CMK (cell line): Measurements from ENCODE around the gene EPHA2.

ENCODE experiments used
- DNase-seq: peaks from one replicate; pipeline ENCODE4 v3.0.0-alpha.2; 2010; ENCODE audit warnings: low read depth

EPHA2 gene

GRCh38 chr1:16134906-16135305 is 21.0 kb downstream of the EPHA2 start:
- DNase-seq: no peak

- DNase-seq: no peak
These were observed 21.6 kb downstream of the EPHA2 start for GRCh38 chr1:16134066-16134801.

GRCh38 chr1:16133007-16133961 is 22.6 kb downstream of the EPHA2 start:
- DNase-seq: no peak

DNA sequence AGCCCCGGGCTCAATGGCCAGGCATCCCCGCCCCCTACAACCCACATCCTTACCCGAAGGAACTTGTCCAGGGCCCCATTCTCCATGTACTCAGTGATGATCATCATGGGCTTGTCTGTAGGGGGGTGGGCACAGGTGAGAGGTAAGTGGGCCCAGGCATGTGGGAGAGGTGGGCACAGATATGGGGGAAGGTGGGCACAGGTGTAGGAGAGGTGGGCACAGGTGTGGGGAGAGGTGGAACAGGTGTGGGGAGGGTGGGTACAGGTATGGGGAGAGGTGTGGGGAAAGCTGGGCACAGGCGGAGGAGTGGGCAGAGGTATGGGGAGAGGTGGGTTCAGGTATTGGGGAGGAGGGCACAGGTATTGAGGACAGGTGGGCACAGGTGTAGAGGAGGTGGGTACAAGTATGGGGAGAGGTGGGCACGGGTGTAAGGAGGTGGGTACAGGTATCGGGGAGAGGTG is 23.5 kb downstream of the EPHA2 start:
- DNase-seq: no peak

- no peak for DNase-seq
These were observed 24.1 kb downstream of the EPHA2 start for GRCh38 chr1:16131636-16132324.

- no peak for DNase-seq
These were observed 25.0 kb downstream of the EPHA2 start for GRCh38 chr1:16130827-16131226.

DNA sequence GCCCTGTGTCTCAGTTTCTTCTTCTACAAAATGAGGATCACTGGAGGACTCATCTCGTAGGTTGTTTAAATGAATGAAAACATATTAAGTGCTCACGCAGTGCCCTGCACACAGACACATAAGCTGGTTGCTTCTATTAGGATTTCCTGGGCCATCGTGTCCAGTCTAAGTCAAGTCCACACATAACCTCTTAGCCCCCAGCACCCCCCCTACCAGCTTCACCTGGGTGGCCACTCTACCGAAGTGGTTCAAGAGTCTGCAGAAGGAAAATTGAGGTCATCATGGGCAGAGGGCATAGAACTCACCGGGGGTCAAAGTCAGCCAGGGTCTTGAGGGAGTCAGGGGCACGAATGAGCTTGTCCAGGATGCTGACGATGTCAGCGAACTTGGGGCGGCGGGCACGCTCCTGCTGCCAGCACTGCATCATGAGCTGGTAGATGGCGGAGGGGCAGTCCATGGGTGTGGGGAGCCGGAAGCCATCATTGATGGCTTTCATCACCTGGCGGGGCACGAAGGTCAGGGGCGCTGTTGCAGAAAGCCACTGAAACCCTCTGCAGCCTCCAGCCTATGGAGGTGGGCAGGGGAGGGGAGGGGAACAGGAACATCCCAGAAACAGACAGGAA is 25.8 kb downstream of the EPHA2 start:
- DNase-seq: no peak

DNA sequence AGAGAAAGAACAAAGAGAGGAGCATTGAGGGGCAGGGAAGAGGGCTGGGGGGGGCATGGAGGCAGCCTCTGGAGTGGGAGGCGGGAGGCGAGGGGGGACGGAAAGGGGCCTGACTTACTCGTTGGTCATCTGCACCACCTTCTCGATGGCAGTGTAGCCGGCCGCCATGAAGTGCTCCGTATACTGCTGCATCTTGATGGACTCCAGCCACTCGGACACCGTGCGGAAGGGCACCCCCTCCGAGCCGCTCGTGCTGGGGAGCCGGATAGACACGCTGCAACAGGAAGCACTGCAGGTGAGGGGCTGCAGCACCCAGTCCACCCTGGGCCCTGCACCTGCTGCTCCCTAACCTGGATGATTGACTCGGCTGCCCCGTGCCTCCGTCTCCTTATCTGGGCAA is 26.6 kb downstream of the EPHA2 start:
- DNase-seq: no peak

DNA sequence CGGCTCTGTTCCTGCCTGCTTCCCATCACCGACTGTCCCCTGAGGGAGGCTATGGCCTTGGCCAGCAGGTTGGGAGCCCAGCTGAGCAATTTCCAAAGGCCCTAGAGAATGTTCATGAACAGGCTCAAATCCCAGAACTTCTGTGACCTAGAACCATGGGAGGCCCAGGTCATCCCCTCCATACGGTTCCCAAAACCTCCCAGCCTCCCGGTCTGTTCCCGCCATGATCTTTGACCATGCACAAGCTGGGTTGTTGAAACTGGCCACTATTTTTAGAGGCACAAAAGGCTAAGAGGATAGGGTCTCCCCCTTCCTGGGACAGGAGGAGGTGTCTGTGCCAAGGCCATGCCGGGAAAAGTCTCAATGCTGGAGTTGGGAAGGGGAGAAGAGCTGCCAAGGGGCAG is 27.5 kb downstream of the EPHA2 start:
- no peak for DNase-seq

- DNase-seq: no peak
These were observed 28.1 kb downstream of the EPHA2 start for GRCh38 chr1:16127676-16128337.

DNA sequence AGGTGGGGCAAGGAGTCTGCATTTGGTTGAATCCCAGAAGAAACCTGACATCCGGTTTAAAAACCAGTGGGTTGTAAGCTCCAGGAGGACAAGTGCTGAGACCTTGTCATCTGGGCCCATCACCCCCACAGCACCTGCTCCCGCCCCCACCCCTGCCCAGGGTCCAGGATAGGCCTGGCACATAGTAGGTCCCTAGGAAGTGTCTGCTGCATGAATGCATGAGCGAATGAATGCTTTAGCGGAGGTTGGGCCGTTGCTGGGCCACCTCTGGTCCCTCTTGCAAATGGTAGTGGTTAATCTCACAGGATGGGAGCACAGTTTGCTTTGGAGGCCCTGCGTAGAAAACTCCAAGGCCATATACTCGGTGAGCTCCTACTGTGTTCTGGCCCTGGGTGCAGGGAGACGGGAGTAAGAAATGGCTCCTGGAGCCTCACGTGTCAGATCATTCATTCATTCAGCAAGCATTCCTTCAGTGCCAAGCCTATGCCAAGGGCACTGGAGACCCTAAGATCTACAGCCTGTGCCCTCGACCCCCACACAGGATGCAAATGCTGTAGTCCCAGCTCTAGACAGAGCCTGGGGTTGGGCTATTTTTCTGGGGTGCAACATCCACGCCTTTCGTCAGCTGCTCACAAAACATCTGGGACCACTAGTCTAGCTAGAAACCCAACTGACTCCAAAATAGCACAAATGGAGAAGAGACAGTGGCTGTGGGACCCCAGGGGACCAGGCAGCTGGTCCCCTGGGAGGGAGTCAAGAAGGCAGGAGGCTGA is 28.9 kb downstream of the EPHA2 start:
- DNase-seq: no peak

DNA sequence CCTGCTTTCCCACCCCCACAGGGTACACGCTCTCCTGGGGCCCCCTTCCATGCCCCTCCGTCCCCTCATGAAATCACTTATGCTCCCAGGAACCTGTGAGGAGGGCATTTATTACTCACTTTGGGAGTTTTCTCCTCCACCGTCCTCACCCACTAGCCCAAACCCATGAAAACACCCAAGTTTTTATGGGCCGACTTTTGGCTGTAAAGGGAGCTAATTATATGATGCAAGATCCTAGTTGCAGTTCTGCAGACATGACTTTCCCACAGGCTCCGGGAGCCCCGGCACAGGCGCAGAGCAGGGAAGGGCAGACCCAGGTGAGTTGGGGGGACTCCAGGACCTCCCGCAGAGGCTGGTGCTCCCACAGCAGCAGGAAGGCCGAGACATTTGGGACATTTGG is 29.7 kb downstream of the EPHA2 start:
- no peak for DNase-seq

DNA sequence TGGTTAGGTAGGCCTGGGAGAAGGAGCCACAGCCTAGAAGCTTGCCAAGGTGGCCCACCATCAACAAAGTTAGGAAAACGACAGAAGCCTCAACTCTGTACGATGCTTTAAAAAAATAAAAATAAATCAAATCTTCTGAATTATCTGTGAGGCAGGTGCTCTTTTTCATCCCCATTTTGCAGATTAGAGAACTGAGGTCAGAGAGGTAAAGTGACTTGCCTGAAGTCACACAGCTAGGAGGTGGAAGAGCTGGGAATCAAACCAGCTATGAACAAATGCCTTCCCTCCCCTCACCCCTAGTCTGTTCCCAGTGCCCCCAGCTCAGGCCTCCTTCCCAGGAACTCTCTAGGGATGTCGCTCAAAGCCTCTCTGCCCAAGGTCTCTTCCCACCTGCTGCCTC is 30.4 kb downstream of the EPHA2 start:
- no peak for DNase-seq

GRCh38 chr1:16125088-16125470 is 30.8 kb downstream of the EPHA2 start:
- no peak for DNase-seq

- no peak for DNase-seq
These were observed 31.3 kb downstream of the EPHA2 start for GRCh38 chr1:16124377-16125087.

DNA sequence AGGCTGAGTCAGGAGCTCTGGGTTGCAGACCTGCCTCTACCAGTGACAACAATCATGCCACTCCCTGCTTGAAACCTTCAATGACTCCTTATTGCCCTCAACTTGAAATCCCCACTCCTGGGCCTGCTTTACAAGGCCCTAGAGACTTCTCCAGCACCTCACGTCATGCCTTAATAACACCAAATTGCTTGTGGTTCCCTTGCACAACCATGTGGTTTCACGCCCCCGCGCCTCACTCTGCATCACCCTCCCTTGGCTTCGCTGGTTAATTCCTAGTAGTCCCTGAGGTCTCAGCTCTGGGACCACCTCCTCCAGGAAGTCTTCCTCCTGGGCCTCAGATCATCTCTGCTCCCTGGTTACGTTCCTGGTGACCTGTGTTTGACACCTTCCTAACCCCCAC is 33.0 kb downstream of the EPHA2 start:
- DNase-seq: no peak

DNA sequence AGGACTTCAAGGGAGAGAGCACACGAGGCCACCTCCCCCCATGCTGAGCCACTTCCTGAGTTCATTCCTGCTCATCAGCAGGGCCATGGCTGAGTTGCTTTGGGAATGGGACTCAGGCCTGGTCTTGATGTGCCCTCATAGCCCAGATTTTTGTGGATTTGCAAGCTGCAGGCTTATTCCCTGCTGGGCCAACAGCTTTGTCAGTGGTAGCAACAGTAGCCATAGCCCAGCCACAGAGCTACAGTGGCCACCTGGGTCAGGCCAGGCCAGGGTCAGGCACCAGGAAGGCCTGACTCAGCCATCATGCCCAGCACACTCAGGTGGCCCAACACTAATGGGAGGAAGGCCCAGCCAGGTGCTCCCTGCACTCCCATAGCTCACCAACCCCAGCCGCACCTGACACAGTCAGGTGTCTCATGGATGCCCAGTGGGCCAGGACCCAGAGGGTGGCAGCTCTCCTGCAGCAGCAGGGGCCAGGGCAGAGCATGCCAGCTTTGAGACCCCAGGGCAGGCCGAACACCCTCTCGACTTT is 33.5 kb downstream of the EPHA2 start:
- no peak for DNase-seq

DNA sequence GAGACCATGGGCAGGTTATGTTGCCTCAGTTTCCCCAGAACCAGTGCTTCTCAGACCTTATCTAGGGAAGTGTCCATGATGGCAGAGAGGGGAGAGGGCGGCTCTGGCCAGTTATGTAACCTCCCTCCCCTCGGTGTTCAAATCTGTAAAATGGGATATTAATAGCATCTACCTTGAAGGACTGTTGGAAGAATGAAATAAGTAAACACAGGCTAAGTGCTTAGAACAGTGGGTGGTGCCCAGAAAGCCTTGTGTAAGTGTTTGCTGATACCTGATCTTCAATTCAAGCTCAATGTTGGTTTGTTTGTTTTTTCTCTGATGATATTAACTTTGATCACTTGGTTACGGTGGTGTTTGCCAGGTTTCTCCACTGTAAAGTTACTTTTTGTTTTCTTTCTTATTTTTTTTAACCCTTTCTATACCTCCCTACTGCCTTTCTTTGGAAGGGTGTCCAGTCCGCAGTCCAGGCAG is 34.9 kb downstream of the EPHA2 start:
- no peak for DNase-seq

DNA sequence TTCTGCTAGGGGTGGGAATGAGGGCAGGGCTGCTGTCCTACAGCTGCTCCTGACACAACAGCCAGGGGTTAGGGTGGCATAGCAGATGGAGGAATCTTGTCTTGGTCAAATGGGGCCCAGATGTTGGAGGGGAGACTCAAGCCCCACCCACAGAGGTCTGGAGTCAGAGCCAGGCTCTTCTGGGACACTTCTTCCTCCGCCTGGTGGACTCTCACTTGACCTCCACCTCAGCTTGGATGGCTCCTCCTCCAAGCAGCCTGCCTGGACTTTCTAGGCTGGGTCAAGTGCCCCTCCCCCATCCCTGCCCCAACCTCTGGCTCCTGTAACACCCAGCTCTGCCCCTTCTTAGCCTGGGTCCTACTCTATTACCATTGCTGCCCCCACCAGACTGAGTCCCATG is 35.5 kb downstream of the EPHA2 start:
- no peak for DNase-seq

DNA sequence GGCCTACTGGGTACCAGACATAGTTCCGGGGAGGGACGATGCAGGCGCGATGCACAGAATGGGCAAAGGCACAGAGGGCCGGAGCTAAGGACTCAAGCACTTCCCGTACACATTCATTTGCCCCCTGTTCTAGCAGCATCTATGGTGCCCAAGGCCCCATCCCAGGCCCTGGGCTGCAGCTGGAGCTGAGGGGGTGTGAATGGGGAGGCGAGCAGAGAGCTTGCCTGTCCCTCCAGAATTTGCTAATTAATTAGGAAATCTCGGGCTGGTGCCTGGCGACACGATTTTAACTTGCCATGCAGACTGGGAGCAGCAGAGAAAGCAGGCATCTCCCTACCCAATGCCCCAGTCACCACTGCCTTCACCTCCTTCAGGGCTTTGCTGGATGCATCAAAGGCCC is 35.9 kb downstream of the EPHA2 start:
- no peak for DNase-seq
